Neuron (in vitro differentiated cells): ENCODE measurements around the gene RPTOR.

ENCODE experiments used
- H2AFZ ChIP-seq: one replicate; pipeline ENCODE4 v1.6.1; 2013; ENCODE audit warnings: low read depth, mild to moderate bottlenecking, inconsistent platforms, low read length, moderate library complexity
- H3K27me3 ChIP-seq: one replicate; pipeline ENCODE4 v1.6.1; 2013; ENCODE audit warnings: low read length; ENCODE audit not compliant: insufficient read depth
- H3K36me3 ChIP-seq: one replicate; pipeline ENCODE4 v1.6.1; 2013; ENCODE audit warnings: low read length; ENCODE audit not compliant: insufficient read depth
- H3K4me1 ChIP-seq: one replicate; pipeline ENCODE4 v1.6.1; 2013; ENCODE audit warnings: low read length; ENCODE audit not compliant: insufficient read depth
- H3K4me3 ChIP-seq: 2 replicates; pipeline ENCODE4 v1.5.1; 2013; ENCODE audit warnings: mild to moderate bottlenecking, low read length, moderate library complexity
- H3K9me3 ChIP-seq: one replicate; pipeline ENCODE4 v1.6.1; 2013; ENCODE audit warnings: low read length

The RPTOR gene

GRCh38 chr17:80999536-81000333 is 455.1 kb downstream of the RPTOR start:
- H3K36me3 ChIP-seq = peaks cover 47% of the 10 kb centered on the region
- H3K4me3 ChIP-seq = no peak overlapping the region
- no peaks in the 10 kb centered on the region for H3K27me3 ChIP-seq
- no peaks in the 10 kb centered on the region for H3K9me3 ChIP-seq
- H3K4me1 ChIP-seq = peaks cover 10% of the 10 kb centered on the region
- no peak overlapping the region for H2AFZ ChIP-seq

GRCh38 chr17:81000334-81000630 is 455.6 kb downstream of the RPTOR start:
- H3K27me3 ChIP-seq = no peaks in the 10 kb centered on the region
- H3K4me1 ChIP-seq = peaks cover 11% of the 10 kb centered on the region
- H3K4me3 ChIP-seq = no peak overlapping the region
- H2AFZ ChIP-seq = no peak overlapping the region
- no peaks in the 10 kb centered on the region for H3K9me3 ChIP-seq
- H3K36me3 ChIP-seq = peaks cover 45% of the 10 kb centered on the region

- peaks cover 40% of the 10 kb centered on the region for H3K36me3 ChIP-seq
- no peaks in the 10 kb centered on the region for H3K27me3 ChIP-seq
- H3K4me1 ChIP-seq = peaks cover 11% of the 10 kb centered on the region
- H3K9me3 ChIP-seq = no peaks in the 10 kb centered on the region
- H3K4me3 ChIP-seq = no peak overlapping the region
- H2AFZ ChIP-seq = no peak overlapping the region
Measured at GRCh38 chr17:81000631-81001357, 456.2 kb downstream of the RPTOR start.

GRCh38 chr17:81002013-81002384 is 457.4 kb downstream of the RPTOR start:
- Histone ChIP-seq H2AFZ (no peak overlapping the region), H3K27me3 (no peaks in the 10 kb centered on the region), H3K36me3 (peaks cover 30% of the 10 kb centered on the region), H3K9me3 (no peaks in the 10 kb centered on the region), H3K4me1 (peaks cover 11% of the 10 kb centered on the region), H3K4me3 (no peak overlapping the region)

GRCh38 chr17:81002409-81003361 is 458.0 kb downstream of the RPTOR start:
- Histone ChIP-seq H3K4me1 (peaks cover 11% of the 10 kb centered on the region), H3K4me3 (no peak overlapping the region), H3K9me3 (no peaks in the 10 kb centered on the region), H3K27me3 (no peaks in the 10 kb centered on the region), H3K36me3 (peaks cover 24% of the 10 kb centered on the region), H2AFZ (no peak overlapping the region)

- no peaks in the 10 kb centered on the region for H3K27me3 ChIP-seq
- H3K4me3 ChIP-seq = peak overlapping the region; percentile 17
- peaks cover 11% of the 10 kb centered on the region for H3K4me1 ChIP-seq
- no peak overlapping the region for H2AFZ ChIP-seq
- H3K9me3 ChIP-seq = no peaks in the 10 kb centered on the region
- H3K36me3 ChIP-seq = peaks cover 13% of the 10 kb centered on the region
Measured at GRCh38 chr17:81003711-81004475, 459.3 kb downstream of the RPTOR start.

GRCh38 chr17:81006891-81007290 is 462.3 kb downstream of the RPTOR start:
- H2AFZ ChIP-seq = no peak overlapping the region
- no peaks in the 10 kb centered on the region for H3K27me3 ChIP-seq
- H3K4me1 ChIP-seq = peaks cover 11% of the 10 kb centered on the region
- H3K36me3 ChIP-seq = no peaks in the 10 kb centered on the region
- no peaks in the 10 kb centered on the region for H3K9me3 ChIP-seq
- no peak overlapping the region for H3K4me3 ChIP-seq

GRCh38 chr17:81008140-81008539 is 463.5 kb downstream of the RPTOR start:
- Histone ChIP-seq H3K9me3 (no peaks in the 10 kb centered on the region), H3K4me1 (peaks cover 11% of the 10 kb centered on the region), H3K4me3 (no peak overlapping the region), H2AFZ (no peak overlapping the region), H3K36me3 (no peaks in the 10 kb centered on the region), H3K27me3 (no peaks in the 10 kb centered on the region)

- H3K9me3 ChIP-seq = no peaks in the 10 kb centered on the region
- H2AFZ ChIP-seq = no peak overlapping the region
- H3K4me1 ChIP-seq = peaks cover 6% of the 10 kb centered on the region
- no peaks in the 10 kb centered on the region for H3K27me3 ChIP-seq
- no peak overlapping the region for H3K4me3 ChIP-seq
- no peaks in the 10 kb centered on the region for H3K36me3 ChIP-seq
Measured at GRCh38 chr17:81009136-81009535, 464.5 kb downstream of the RPTOR start.

- Histone ChIP-seq H2AFZ (no peak overlapping the region), H3K4me3 (no peak overlapping the region), H3K9me3 (no peaks in the 10 kb centered on the region), H3K36me3 (no peaks in the 10 kb centered on the region), H3K27me3 (no peaks in the 10 kb centered on the region), H3K4me1 (no peaks in the 10 kb centered on the region)
Measured at GRCh38 chr17:81010935-81011334, 466.3 kb downstream of the RPTOR start.

- H3K4me1 ChIP-seq = no peaks in the 10 kb centered on the region
- no peak overlapping the region for H2AFZ ChIP-seq
- no peak overlapping the region for H3K4me3 ChIP-seq
- H3K9me3 ChIP-seq = no peaks in the 10 kb centered on the region
- no peaks in the 10 kb centered on the region for H3K36me3 ChIP-seq
- no peaks in the 10 kb centered on the region for H3K27me3 ChIP-seq
Measured at GRCh38 chr17:81011951-81012350, 467.3 kb downstream of the RPTOR start.

GRCh38 chr17:81012574-81013447 is 468.2 kb downstream of the RPTOR start:
- H3K27me3 ChIP-seq = no peaks in the 10 kb centered on the region
- no peaks in the 10 kb centered on the region for H3K9me3 ChIP-seq
- peaks cover under 1% of the 10 kb centered on the region for H3K4me1 ChIP-seq
- no peaks in the 10 kb centered on the region for H3K36me3 ChIP-seq
- H2AFZ ChIP-seq = no peak overlapping the region
- H3K4me3 ChIP-seq = no peak overlapping the region
